H1 (cell line): ENCODE measurements around the gene CYP46A1. TPM values are rescaled to one million over a fixed set of nuclear protein-coding genes. Genes with fewer than 3 reads are reported as not detected.

Experiments used
- ASH2L ChIP-seq: fragments of 200-600, 300-600 bp; sonication (generic); IDR thresholded peaks from one replicate; pipeline ENCODE4 v1.7.1; 2017; ENCODE audit warnings: low read length
- BCL11A ChIP-seq, 2 experiments: IDR thresholded peaks; one replicate each; pipeline ENCODE4 v1.6.1; 2011; ENCODE audit warnings: low read depth in 2 of 2, low read length in 2 of 2, mild to moderate bottlenecking in 2 of 2
- GABPA ChIP-seq: IDR thresholded peaks from 2 replicates; pipeline ENCODE4 v1.6.1; 2011; ENCODE audit warnings: mild to moderate bottlenecking, low read length, moderate library complexity, borderline replicate concordance; ENCODE audit not compliant: insufficient read depth
- PHF8 ChIP-seq: fragments of 200-600 bp; sonication (generic); conservative IDR thresholded peaks from 2 replicates; pipeline ENCODE4 v1.7.1; 2012; ENCODE audit warnings: low read depth, mild to moderate bottlenecking, inconsistent platforms, low read length, moderate library complexity
- POLR2AphosphoS5 ChIP-seq: IDR thresholded peaks from 2 replicates; pipeline ENCODE4 v1.6.1; 2011; ENCODE audit warnings: low read depth, low read length
- RAD21 ChIP-seq, 2 experiments: IDR thresholded peaks in 1 of 2; conservative IDR thresholded peaks in 1 of 2; 2 replicates each; pipeline ENCODE4 v1.6.1; 2011; ENCODE audit warnings: low read depth in 2 of 2, low read length in 2 of 2, improper control_type of control experiment in 1 of 2, inconsistent platforms in 1 of 2, mild to moderate bottlenecking in 1 of 2, moderate library complexity in 1 of 2
- RNF2 ChIP-seq: fragments of 200-900, 300-1000 bp; sonication (generic); IDR thresholded peaks from 2 replicates; pipeline ENCODE4 v1.7.1; 2016; ENCODE audit warnings: borderline replicate concordance, low read depth, mild to moderate bottlenecking, antibody characterized with exemption, low read length; ENCODE audit not compliant: poor library complexity, severe bottlenecking; ENCODE audit errors: missing control alignments
- SP1 ChIP-seq: IDR thresholded peaks from 2 replicates; pipeline ENCODE4 v1.6.1; 2011; ENCODE audit warnings: low read depth, low read length
- polyA plus RNA-seq, 7 experiments: library from polyadenylated mRNA; depleted of rRNA in 3 of 7; stranded (reverse) in 5 of 7; unstranded in 2 of 7; fragments of >200 nt in 5 of 7; fragments of 200-250 nt in 2 of 7; gene quantifications; 1 replicate in 5 of 7; 2 replicates in 1 of 7; 4 replicates in 1 of 7; pipeline versions ENCODE4 v1.2.1 to v1.2.3, GENCODE V29; 2011 to 2013; ENCODE audit warnings: missing spikeins in 2 of 7, mixed read lengths in 2 of 7
- total RNA-seq: library from RNA; stranded (reverse); fragmentation: NEBNext Ultra II Directional; extraction: Animal tissue kit (Norgen Biotek cat#: 25700); gene quantifications from 2 replicates; pipeline ENCODE4 v1.2.1, GENCODE V29; 2021

CYP46A1 gene
- total and polyA plus RNA-seq, 2 of the 8 experiments (the other 6 are each of a cell fraction or from before 2014, with no cell fraction given): 0.41 to 1.3 TPM

DNA sequence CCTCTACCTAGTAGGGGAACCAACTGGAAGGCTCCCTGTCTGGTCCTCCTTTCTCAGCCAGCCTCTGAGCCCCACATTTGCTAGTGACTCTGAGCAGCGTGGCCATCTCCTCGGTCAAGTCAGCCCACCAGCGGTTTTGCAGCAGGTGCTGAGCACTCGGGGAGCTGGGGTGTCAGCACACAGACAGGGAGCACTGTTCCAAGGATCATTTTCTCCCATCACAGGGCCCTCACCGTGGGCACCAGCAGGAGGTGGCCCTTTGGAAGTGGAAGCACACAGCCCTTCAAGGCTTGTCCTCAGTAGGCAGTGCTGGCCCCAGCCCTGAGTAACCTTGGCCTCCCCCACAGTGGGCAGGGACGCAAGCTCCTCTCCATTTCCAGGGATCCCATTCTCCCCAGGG is 85.0 kb downstream of the CYP46A1 start (continued):
- no peak for TF ChIP-seq POLR2AphosphoS5
- TF ChIP-seq GABPA: no peak
- TF ChIP-seq ASH2L: no peak
- no peak for TF ChIP-seq RAD21 (IDR thresholded peaks at IDR 0.05 in 1 of 2, conservative IDR thresholded peaks at IDR 0.05 in 1 of 2; ENCODE audit: low read depth in 2 of 2, low read length in 2 of 2)
- no peak for TF ChIP-seq SP1
- no peak for TF ChIP-seq RNF2
- no peak for TF ChIP-seq PHF8
- TF ChIP-seq BCL11A (IDR thresholded peaks at IDR 0.05; ENCODE audit: low read depth in 2 of 2, low read length in 2 of 2): no peak
